HepG2 (cell line): ENCODE data around the gene UBTF. TPM values are rescaled to one million over a fixed set of nuclear protein-coding genes. Genes with fewer than 3 reads are reported as not detected.
A peak's percentile ranks its signal among the peaks of the same experiment; 100 is the strongest.

ENCODE experiments used
- DBP ChIP-seq: sonication (generic); formaldehyde crosslinking; IDR thresholded peaks from 2 replicates; pipeline ENCODE4 v1.4.0; 2020; ENCODE audit warnings: missing genetic modification reagents; ENCODE audit errors: not compliant biosample characterization
- DPF2 ChIP-seq: sonication (generic); formaldehyde crosslinking; IDR thresholded peaks from 2 replicates; pipeline ENCODE4 v1.4.0; 2020; ENCODE audit warnings: mild to moderate bottlenecking, low read depth, missing genetic modification reagents, borderline replicate concordance
- DRAP1 ChIP-seq: IDR thresholded peaks from 2 replicates; pipeline ENCODE4 v1.6.1; 2016; ENCODE audit warnings: missing genetic modification reagents, missing compliant biosample characterization
- FOXK2 ChIP-seq: fragments of 450-650 bp; IDR thresholded peaks from 2 replicates; pipeline ENCODE4 v1.6.1; 2016
- HDAC6 ChIP-seq: fragments of 200-600 bp; sonication (generic); IDR thresholded peaks from 2 replicates; pipeline ENCODE4 v1.7.0; 2017; ENCODE audit warnings: mild to moderate bottlenecking, antibody characterized with exemption, low read length, low read depth
- HMGA1 ChIP-seq: sonication (generic); formaldehyde crosslinking; conservative IDR thresholded peaks from 2 replicates; pipeline ENCODE4 v1.4.0; 2020; ENCODE audit warnings: missing genetic modification reagents
- IRF1 ChIP-seq: sonication (generic); formaldehyde crosslinking; IDR thresholded peaks from 2 replicates; pipeline ENCODE4 v1.4.0; 2020; ENCODE audit warnings: low read depth, mild to moderate bottlenecking, missing genetic modification reagents
- KLF13 ChIP-seq: sonication (generic); formaldehyde crosslinking; IDR thresholded peaks from 2 replicates; pipeline ENCODE4 v1.4.0; 2020; ENCODE audit warnings: mild to moderate bottlenecking, missing genetic modification reagents
- MXD3 ChIP-seq: IDR thresholded peaks from 2 replicates; pipeline ENCODE4 v1.6.1; 2016; ENCODE audit warnings: mild to moderate bottlenecking, missing biosample characterization, missing genetic modification reagents
- NFE2L2 ChIP-seq: fragments of 150-350 bp; IDR thresholded peaks from 2 replicates; pipeline ENCODE4 v1.6.1; 2014; ENCODE audit warnings: low read length
- NPAS2 ChIP-seq: sonication (generic); formaldehyde crosslinking; IDR thresholded peaks from 2 replicates; pipeline ENCODE4 v1.8.0; 2022; ENCODE audit warnings: mild to moderate bottlenecking, missing genetic modification reagents, borderline replicate concordance
- TGIF2 ChIP-seq: IDR thresholded peaks from 2 replicates; pipeline ENCODE4 v1.6.1; 2016; ENCODE audit warnings: control low read depth, missing compliant biosample characterization
- THAP9 ChIP-seq: sonication (generic); formaldehyde crosslinking; IDR thresholded peaks from 2 replicates; pipeline ENCODE4; 2020; ENCODE audit warnings: missing genetic modification reagents, mild to moderate bottlenecking, borderline replicate concordance
- TRIM22 ChIP-seq: fragments of 450-650 bp; IDR thresholded peaks from 2 replicates; pipeline ENCODE4 v1.6.1; 2017
- USF2 ChIP-seq, 2 experiments: sonication (generic) in 1 of 2; formaldehyde crosslinking in 1 of 2; IDR thresholded peaks; 2 replicates each; pipeline versions ENCODE4 v1.5.1 to v1.6.1; 2011 to 2020; ENCODE audit warnings: borderline replicate concordance in 1 of 2, low read depth in 1 of 2, low read length in 1 of 2, mild to moderate bottlenecking in 1 of 2, missing genetic modification reagents in 1 of 2, moderate library complexity in 1 of 2
- ZNF530 ChIP-seq: sonication (generic); formaldehyde crosslinking; IDR thresholded peaks from 2 replicates; pipeline ENCODE4 v1.5.0; 2020; ENCODE audit warnings: low read depth, mild to moderate bottlenecking, missing genetic modification reagents
- ZNF572 ChIP-seq: sonication (generic); formaldehyde crosslinking; IDR thresholded peaks from 2 replicates; pipeline ENCODE4 v1.5.1; 2020; ENCODE audit warnings: mild to moderate bottlenecking, missing genetic modification reagents
- ZNF576 ChIP-seq: sonication (generic); formaldehyde crosslinking; IDR thresholded peaks from 2 replicates; pipeline ENCODE4 v1.4.0; 2020; ENCODE audit warnings: mild to moderate bottlenecking, missing genetic modification reagents
- ZSCAN31 ChIP-seq: sonication (generic); formaldehyde crosslinking; IDR thresholded peaks from 2 replicates; pipeline ENCODE4 v1.5.0; 2020; ENCODE audit warnings: low read depth, mild to moderate bottlenecking, missing genetic modification reagents
- polyA plus RNA-seq, 8 experiments: library from polyadenylated mRNA; depleted of rRNA in 3 of 8; stranded (reverse) in 7 of 8; unstranded in 1 of 8; fragments of >200 nt; fragmentation: Illumina TruSeq in 4 of 8; extraction: Trizol in 4 of 8; gene quantifications; 2 replicates each; pipeline versions ENCODE4 v1.2.1 to v1.2.3, GENCODE V29; 2011 to 2016; ENCODE audit warnings: low read depth in 4 of 8, missing spikeins in 1 of 8, mixed read lengths in 1 of 8; ENCODE audit not compliant: insufficient read depth in 1 of 8
- total RNA-seq, 5 experiments: library from RNA; depleted of rRNA; stranded (reverse); fragments of >200 nt; fragmentation: Illumina TruSeq; extraction: Trizol; gene quantifications; 2 replicates each; pipeline ENCODE4 v1.2.3, GENCODE V29; 2016; ENCODE audit warnings: low read depth in 1 of 5

UBTF gene
- total and polyA plus RNA-seq, 2 of the 13 experiments (the other 11 are each of a cell fraction or from before 2014, with no cell fraction given): 15.2 to 60.9 TPM

GRCh38 chr17:44186307-44187130 is 33.0 kb downstream of the UBTF start, which contains the start of gene TMUB2 (continued):
- TF ChIP-seq ZNF572 (CRISPR knock-in tag) (0 out of 2 replicates have a peak, but pooled peaks have one; percentile 79), DPF2 (CRISPR knock-in tag) (no peak), ZNF576 (CRISPR knock-in tag) (no peak), NPAS2 (no peak), USF2 (IDR thresholded peaks at IDR 0.05; ENCODE audit: low read depth, low read length) (no peak), USF2 (CRISPR knock-in tag; IDR thresholded peaks at IDR 0.05; ENCODE audit: borderline replicate concordance) (no peak), DRAP1 (CRISPR knock-in tag) (peak; percentile 98), TRIM22 (no peak), FOXK2 (no peak), HMGA1 (no peak), ZNF530 (CRISPR knock-in tag) (no peak), NFE2L2 (0 out of 2 replicates have a peak, but pooled peaks have one; percentile 17), THAP9 (CRISPR knock-in tag) (no peak; the same call in 1 of the 2 replicates), HDAC6 (no peak), TGIF2 (CRISPR knock-in tag) (no peak), MXD3 (CRISPR knock-in tag) (no peak; the same call in 1 of the 2 replicates), DBP (CRISPR knock-in tag) (peak; percentile 77), IRF1 (CRISPR knock-in tag) (no peak), KLF13 (no peak), ZSCAN31 (CRISPR knock-in tag) (peak; percentile 45)
